Naive thymus-derived CD8-positive, alpha-beta T cell (primary cell): ENCODE results near the gene PRLH. TPM values are rescaled to one million over a fixed set of nuclear protein-coding genes. Genes with fewer than 3 reads are reported as not detected.

Experiments used
- ATAC-seq, 2 donors: fragments of 150-1000 bp; cut with Tn5 transposase in 1 of 2; sonication (Bioruptor Pico), chemical (Tn5 transposase) in 1 of 2; 1 replicate in 1 of 2; 2 replicates in 1 of 2; pipeline ENCODE4 v1.10.0; 2021; ENCODE audit warnings: mild to moderate bottlenecking in 2 of 2, moderate library complexity in 2 of 2
- POLR2A ChIA-PET: fragments of 350-600 bp; sonication (Branson Sonifier 250); formaldehyde crosslinking; loops from one replicate; lab custom pipeline; 2021; ENCODE audit warnings: antibody characterized with exemption; lab: Charles Lee
- DNase-seq, 10 donors: peaks; one replicate each; pipeline versions ENCODE4 v3.0.0 to v3.0.0-alpha.2; 2020 to 2022
- H3K27ac Mint-ChIP-seq, 10 donors: one replicate each; pipeline ENCODE4 v1.8.0; 2020 to 2022; ENCODE audit warnings: mild to moderate bottlenecking in 10 of 10, mixed read lengths in 10 of 10, moderate library complexity in 4 of 10, inconsistent platforms in 1 of 10
- H3K27me3 Mint-ChIP-seq, 5 donors: one replicate each; pipeline ENCODE4 v1.8.0; 2021 to 2022; ENCODE audit warnings: mixed read lengths in 5 of 5
- H3K36me3 Mint-ChIP-seq, 3 donors: one replicate each; pipeline ENCODE4 v1.8.0; 2020 to 2022; ENCODE audit warnings: mixed read lengths in 3 of 3, mild to moderate bottlenecking in 2 of 3, inconsistent platforms in 1 of 3
- H3K4me1 Mint-ChIP-seq, 4 donors: one replicate each; pipeline ENCODE4 v1.8.0; 2021 to 2022; ENCODE audit warnings: mixed read lengths in 4 of 4
- H3K4me3 Mint-ChIP-seq, 10 donors: one replicate each; pipeline ENCODE4 v1.8.0; 2020 to 2022; ENCODE audit warnings: mild to moderate bottlenecking in 10 of 10, mixed read lengths in 10 of 10, moderate library complexity in 6 of 10, inconsistent platforms in 1 of 10
- H3K9me3 Mint-ChIP-seq, 9 donors: one replicate each; pipeline ENCODE4 v1.8.0; 2020 to 2022; ENCODE audit warnings: mixed read lengths in 9 of 9, mild to moderate bottlenecking in 3 of 9, inconsistent platforms in 1 of 9, moderate library complexity in 1 of 9
- polyA plus RNA-seq, 3 donors: library from polyadenylated mRNA; unstranded; fragments of 300-500 nt; fragmentation: Illumina TruSeq; gene quantifications; one replicate each; pipeline ENCODE4 v1.2.3, GENCODE V29; 2021
- total RNA-seq, 8 experiments: library from RNA in 2 of 8; stranded (reverse) in 2 of 8; gene quantifications; one replicate each; pipeline ENCODE4 v1.2.3 and lab custom pipeline; 2021 to 2026

The PRLH gene
- total and polyA plus RNA-seq, 5 experiments from 2014 or later: not detected

DNA sequence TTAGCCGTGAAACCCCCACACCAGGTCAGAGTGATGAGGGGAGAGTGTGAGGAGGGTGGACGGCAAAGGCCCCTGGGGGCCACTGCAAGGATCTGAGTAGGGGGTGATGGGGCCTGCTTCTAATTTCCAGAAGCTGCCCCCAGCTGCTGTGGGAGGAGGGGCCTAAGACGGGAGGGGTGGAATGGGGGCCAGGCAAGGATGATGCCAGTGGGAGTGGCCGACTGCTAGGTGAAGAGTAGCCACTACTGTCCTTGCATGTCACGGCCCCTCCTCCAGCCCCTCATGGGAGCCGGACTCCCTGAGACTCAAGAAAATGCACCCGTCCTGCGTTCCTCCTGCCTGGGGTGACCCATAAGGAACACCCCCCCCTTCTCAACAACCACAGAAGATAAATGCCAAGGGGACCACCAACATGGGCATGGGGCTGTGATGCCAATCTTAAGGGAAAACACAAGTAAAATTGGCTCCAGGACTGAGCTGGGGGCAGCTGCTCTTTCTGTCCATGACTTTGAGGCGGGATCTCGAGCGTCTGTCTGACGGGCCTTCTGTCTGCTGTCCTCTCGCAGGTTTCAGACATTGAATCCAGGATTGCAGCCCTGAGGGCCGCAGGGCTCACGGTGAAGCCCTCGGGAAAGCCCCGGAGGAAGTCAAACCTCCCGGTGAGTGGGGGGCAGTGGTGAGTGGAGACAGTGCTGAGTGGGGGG is 24.2 kb upstream of the PRLH start:
- Mint-ChIP-seq H3K27me3 (peaks cover 0 to 29% (median 5%) of the 10 kb centered on the region in 5 donors), H3K9me3 (peaks cover 0 to 1% (median 0%) of the 10 kb centered on the region in 9 donors), H3K4me3 (no peak overlapping the region), H3K36me3 (no peaks in the 10 kb centered on the region), H3K27ac (no peak overlapping the region), H3K4me1 (peaks cover 0 to 1% (median 0%) of the 10 kb centered on the region in 4 donors)
- no peak for DNase-seq
- no peak for ATAC-seq
- POLR2A ChIA-PET: no interaction called here

DNA sequence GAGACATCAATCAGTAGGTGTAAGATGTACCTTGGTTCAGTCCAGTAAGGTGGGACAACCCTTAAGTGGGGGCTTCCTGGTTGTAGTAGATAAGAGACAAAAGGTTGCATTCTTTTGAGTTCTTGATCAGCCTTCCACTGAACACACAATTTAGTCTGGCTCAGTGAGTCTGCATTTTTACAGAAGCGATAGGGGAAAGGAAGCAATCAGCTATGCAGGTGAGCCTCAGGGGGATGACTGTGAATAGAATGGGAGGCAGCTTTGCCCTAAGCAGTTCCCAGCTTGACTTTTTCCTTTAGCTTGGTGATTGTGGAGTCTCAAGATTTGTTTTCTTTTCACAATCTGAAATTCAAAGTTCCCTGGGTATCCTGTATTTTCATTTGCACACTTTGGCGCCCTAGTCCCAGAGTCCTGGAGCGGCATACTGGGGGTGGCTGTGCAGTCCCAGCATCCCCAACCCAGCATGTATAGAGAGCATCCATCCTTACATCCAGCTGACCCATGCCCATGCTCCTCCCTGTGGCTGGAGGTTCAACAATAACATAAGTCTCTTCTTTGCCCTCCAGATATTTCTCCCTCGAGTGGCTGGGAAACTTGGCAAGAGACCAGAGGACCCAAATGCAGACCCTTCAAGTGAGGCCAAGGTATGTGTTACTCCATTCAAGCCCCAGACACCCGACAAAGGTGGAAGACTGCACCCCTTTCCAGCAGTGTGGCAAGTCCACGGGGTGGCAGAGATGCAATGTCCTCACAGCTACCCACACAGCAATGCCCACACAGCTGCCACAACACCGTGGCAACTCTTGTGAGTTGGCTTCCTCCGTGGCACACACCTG is 20.1 kb upstream of the PRLH start:
- Mint-ChIP-seq H3K4me3 (no peak overlapping the region), H3K4me1 (no peaks in the 10 kb centered on the region), H3K9me3 (peaks cover 0 to 1% (median 0%) of the 10 kb centered on the region in 9 donors), H3K27ac (no peak overlapping the region), H3K27me3 (peaks cover 0 to 8% (median 3%) of the 10 kb centered on the region in 5 donors), H3K36me3 (no peaks in the 10 kb centered on the region)
- POLR2A ChIA-PET: no interaction called here
- DNase-seq (no peak), ATAC-seq (no peak)

DNA sequence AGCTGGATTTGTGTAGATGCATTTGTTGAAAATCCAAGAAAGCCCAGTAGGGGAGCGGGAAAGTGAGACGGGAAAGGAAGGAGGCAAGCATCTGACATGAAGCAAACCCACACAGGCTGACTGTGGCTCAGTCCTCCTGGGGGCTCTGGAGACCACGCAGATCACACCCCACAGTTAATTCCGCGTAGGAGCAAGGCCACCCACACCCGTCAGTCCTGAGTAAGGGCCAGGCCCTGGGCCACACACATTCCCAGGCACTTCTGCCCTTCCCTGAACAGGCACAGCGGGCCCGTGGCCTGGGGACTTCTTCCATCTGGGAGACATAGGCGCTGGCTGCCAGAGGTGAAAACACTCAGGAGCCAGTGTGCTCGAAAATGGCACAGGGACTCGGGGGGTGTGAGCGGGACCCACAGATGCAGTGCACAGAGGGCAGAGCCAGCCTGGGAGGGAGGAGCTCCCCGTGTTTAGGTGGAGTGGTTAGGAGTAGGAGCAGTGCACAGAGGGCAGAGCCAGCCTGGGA is 19.4 kb upstream of the PRLH start:
- H3K4me1 Mint-ChIP-seq: no peaks in the 10 kb centered on the region
- no peak for DNase-seq
- no peak overlapping the region for H3K4me3 Mint-ChIP-seq
- POLR2A ChIA-PET: no interaction called here
- H3K27ac Mint-ChIP-seq: peak overlapping the region in 1 of 10 donors; percentile 40
- H3K27me3 Mint-ChIP-seq: peaks cover 0 to 3% (median 0%) of the 10 kb centered on the region in 5 donors
- peaks cover 0 to 1% (median 0%) of the 10 kb centered on the region in 9 donors for H3K9me3 Mint-ChIP-seq
- no peaks in the 10 kb centered on the region for H3K36me3 Mint-ChIP-seq
- no peak for ATAC-seq

- no peak for DNase-seq
- Mint-ChIP-seq H3K4me3 (no peak overlapping the region), H3K27me3 (peaks cover 0 to 3% (median 0%) of the 10 kb centered on the region in 5 donors), H3K9me3 (peaks cover 0 to 3% (median 0%) of the 10 kb centered on the region in 9 donors), H3K4me1 (no peaks in the 10 kb centered on the region), H3K27ac (no peak overlapping the region), H3K36me3 (no peaks in the 10 kb centered on the region)
- no peak for ATAC-seq
- POLR2A ChIA-PET: no interaction called here
Observed at GRCh38 chr2:237547841-237548416, 18.4 kb upstream of the PRLH start.

- ATAC-seq (no peak), DNase-seq (no peak)
- Mint-ChIP-seq H3K27ac (peak overlapping the region in 1 of 10 donors; percentile 76), H3K27me3 (peaks cover 0 to 3% (median 0%) of the 10 kb centered on the region in 5 donors), H3K36me3 (peaks cover 0 to 5% (median 0%) of the 10 kb centered on the region in 3 donors), H3K4me3 (no peak overlapping the region), H3K4me1 (no peaks in the 10 kb centered on the region), H3K9me3 (peaks cover 0 to 6% (median 0%) of the 10 kb centered on the region in 9 donors)
- POLR2A ChIA-PET: no interaction called here
Observed at GRCh38 chr2:237549216-237549615, 17.2 kb upstream of the PRLH start.

DNA sequence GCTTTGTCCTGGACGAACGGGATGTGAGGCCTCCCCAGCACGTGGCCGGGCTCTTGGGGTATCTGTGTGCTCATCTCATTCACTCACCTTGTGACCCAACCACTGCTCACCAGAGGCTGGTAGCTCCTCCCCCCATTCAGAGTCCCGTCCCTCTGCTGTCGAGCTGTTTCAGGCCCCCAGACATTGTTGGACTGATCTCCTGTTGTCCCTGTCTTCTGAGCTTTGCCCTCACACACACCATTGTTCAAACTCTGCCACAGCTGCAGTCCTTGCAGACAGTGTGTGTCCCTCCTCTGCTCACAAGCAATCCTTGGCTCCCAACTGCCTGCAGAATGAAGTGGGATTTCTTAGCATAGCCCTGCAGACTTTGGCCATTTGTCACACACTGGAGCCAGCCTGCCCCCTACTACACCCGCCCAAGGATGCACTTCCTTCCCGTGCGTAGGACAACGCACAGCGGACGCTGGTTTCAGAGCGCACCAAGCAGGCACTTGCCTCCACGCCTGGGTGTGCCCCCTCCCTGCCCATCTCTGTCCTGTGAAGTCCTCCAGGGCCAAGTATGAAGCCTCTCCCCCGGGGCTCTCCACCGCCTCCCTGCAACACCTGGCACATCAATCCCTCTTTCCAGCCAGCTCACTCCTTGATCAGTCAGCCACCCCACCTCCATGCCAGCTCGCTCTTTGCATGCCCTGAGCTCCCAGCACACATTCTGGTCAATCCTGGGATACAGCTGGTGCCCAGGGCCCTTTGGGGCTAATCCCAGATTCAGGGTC is 16.5 kb upstream of the PRLH start:
- DNase-seq (no peak), ATAC-seq (no peak)
- POLR2A ChIA-PET: no interaction called here
- peaks cover 0 to 5% (median 3%) of the 10 kb centered on the region in 3 donors for H3K36me3 Mint-ChIP-seq
- H3K27me3 Mint-ChIP-seq: peaks cover 0 to 3% (median 0%) of the 10 kb centered on the region in 5 donors
- H3K4me1 Mint-ChIP-seq: no peaks in the 10 kb centered on the region
- H3K4me3 Mint-ChIP-seq: peak overlapping the region in 1 of 10 donors; percentile 7
- peak overlapping the region in 1 of 10 donors; percentile 76 for H3K27ac Mint-ChIP-seq
- H3K9me3 Mint-ChIP-seq: peaks cover 0 to 12% (median 1%) of the 10 kb centered on the region in 9 donors

DNA sequence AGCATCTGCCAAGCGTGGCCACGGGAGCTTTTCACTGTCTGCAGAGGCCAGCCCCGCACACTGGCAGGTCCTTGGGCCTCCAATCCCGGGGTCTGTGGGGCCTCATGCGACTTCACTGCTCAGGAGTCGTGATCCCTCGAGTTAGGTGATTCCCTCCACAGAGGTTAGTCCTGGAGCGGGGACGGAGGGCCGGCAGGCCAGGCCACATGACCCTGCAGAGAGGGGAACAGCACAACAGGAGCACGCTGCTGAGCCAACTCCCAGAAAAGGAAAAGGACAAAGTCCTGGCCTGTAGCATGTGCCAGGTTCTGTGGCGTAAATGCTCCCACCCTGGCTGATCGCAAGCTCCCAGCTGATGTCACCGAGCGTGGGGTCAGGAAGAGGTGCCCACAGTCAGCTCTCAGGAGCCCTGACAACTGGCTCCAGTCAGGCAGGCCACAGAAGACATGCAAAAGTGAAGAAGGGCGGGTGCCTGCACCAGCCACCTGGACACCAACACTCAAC is 15.3 kb upstream of the PRLH start:
- Mint-ChIP-seq H3K4me1 (no peaks in the 10 kb centered on the region), H3K9me3 (peaks cover 0 to 23% (median 4%) of the 10 kb centered on the region in 9 donors), H3K36me3 (peaks cover 0 to 11% (median 8%) of the 10 kb centered on the region in 3 donors), H3K27ac (no peak overlapping the region), H3K4me3 (no peak overlapping the region), H3K27me3 (peaks cover 0 to 3% (median 2%) of the 10 kb centered on the region in 5 donors)
- ATAC-seq: no peak
- POLR2A ChIA-PET: no interaction called here
- DNase-seq: no peak

- H3K4me1 Mint-ChIP-seq: peaks cover 0 to 2% (median 0%) of the 10 kb centered on the region in 4 donors
- peaks cover 0 to 8% (median 6%) of the 10 kb centered on the region in 5 donors for H3K27me3 Mint-ChIP-seq
- POLR2A ChIA-PET: interaction anchor here (0.8 kb wide), 1 partner anchor 294 kb away, joined by 3 read pairs; no protein-coding TSS in a partner anchor
- no peak for ATAC-seq
- H3K36me3 Mint-ChIP-seq: peaks cover 0 to 14% (median 9%) of the 10 kb centered on the region in 3 donors
- H3K9me3 Mint-ChIP-seq: peaks cover 0 to 32% (median 6%) of the 10 kb centered on the region in 9 donors
- DNase-seq: no peak
- no peak overlapping the region for H3K27ac Mint-ChIP-seq
- no peak overlapping the region for H3K4me3 Mint-ChIP-seq
Observed at GRCh38 chr2:237552908-237553307, 13.5 kb upstream of the PRLH start.

- Mint-ChIP-seq H3K9me3 (peaks cover 0 to 32% (median 6%) of the 10 kb centered on the region in 9 donors), H3K36me3 (peaks cover 0 to 14% (median 9%) of the 10 kb centered on the region in 3 donors), H3K4me1 (peaks cover 0 to 2% (median 0%) of the 10 kb centered on the region in 4 donors), H3K27ac (no peak overlapping the region), H3K27me3 (peaks cover 0 to 14% (median 9%) of the 10 kb centered on the region in 5 donors), H3K4me3 (no peak overlapping the region)
- no peak for ATAC-seq
- POLR2A ChIA-PET: no interaction called here
- DNase-seq: no peak
Observed at GRCh38 chr2:237553948-237554347, 12.4 kb upstream of the PRLH start.

DNA sequence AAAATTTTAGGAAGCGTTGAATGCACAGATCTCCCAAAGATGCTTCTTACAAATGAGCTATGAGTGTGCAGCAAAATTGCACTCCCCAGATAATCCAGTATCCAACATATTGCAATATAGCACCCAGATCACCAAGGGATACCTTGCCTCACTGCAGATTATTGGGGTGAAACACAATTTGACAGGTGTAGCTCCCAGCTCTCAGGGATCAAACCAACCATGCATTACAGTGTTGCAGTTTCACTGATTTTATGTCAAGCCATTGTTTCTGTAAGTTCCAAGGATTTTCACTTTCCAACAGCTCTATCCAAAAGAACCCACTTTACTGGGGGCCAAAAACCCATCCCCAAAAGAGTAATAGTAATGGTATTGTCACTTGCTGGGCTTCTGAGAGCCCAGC is 10.8 kb upstream of the PRLH start:
- POLR2A ChIA-PET: no interaction called here
- ATAC-seq (no peak), DNase-seq (no peak)
- H3K27me3 Mint-ChIP-seq: peaks cover 3 to 28% (median 9%) of the 10 kb centered on the region in 5 donors
- peaks cover 0 to 14% (median 9%) of the 10 kb centered on the region in 3 donors for H3K36me3 Mint-ChIP-seq
- H3K4me3 Mint-ChIP-seq: no peak overlapping the region
- peaks cover 0 to 2% (median 0%) of the 10 kb centered on the region in 4 donors for H3K4me1 Mint-ChIP-seq
- H3K9me3 Mint-ChIP-seq: peaks cover 0 to 32% (median 6%) of the 10 kb centered on the region in 9 donors
- H3K27ac Mint-ChIP-seq: no peak overlapping the region

DNA sequence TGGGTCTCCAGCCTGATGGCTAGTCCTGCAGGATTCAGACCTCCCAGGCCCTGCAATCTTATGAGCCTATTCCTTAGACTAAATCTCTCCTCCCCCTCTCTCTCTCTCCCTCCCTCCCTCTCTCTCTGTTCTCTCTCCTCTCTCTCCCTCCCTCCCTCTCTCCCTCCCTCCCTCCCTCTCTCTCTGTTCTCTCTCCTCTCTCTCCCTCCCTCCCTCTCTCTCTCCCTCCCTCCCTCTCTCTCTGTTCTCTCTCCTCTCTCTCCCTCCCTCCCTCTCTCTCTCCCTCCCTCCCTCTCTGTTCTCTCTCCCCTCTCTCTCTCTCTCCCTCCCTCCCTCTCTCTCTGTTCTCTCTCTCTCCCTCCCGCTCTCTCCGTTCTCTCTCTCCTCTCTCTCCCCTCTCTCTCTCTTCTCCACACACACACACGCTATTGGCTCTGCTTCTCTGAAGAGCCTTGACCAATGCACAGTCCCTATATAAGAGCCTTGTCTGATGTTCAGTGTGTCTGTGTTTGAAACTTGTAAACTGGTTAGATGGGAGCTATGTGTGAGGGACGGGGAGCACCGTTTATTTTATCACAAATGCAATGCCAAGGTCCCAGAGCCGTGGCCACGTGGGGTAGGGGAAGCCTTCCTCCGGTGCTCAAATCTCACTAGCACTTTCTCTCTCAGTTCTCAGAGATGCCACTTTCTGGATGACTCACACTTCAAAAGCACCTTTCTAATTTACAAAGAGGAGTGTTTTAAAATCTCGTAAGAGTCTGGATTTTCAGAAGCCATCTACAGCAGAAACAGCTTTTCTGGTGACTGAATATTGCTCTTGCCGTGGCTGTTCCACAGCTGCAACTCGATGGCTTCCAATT is 9.4 kb upstream of the PRLH start:
- no peak for DNase-seq
- H3K9me3 Mint-ChIP-seq: peaks cover 0 to 32% (median 6%) of the 10 kb centered on the region in 9 donors
- H3K27ac Mint-ChIP-seq: no peak overlapping the region
- peaks cover 3 to 28% (median 9%) of the 10 kb centered on the region in 5 donors for H3K27me3 Mint-ChIP-seq
- POLR2A ChIA-PET: no interaction called here
- no peak overlapping the region for H3K4me3 Mint-ChIP-seq
- peaks cover 0 to 2% (median 0%) of the 10 kb centered on the region in 4 donors for H3K4me1 Mint-ChIP-seq
- H3K36me3 Mint-ChIP-seq: peaks cover 0 to 14% (median 9%) of the 10 kb centered on the region in 3 donors
- no peak for ATAC-seq
